GM19468 (cell line): ENCODE results near the gene E2F4.

Source experiments
- ATAC-seq: cut with Tn5 transposase; IDR thresholded peaks from one replicate; pipeline ENCODE4 v1.9.1; 2021; ENCODE audit warnings: mild to moderate bottlenecking, moderate library complexity, moderate number of reproducible peaks; ENCODE audit not compliant: unreplicated experiment; ENCODE audit errors: extremely low read depth

The E2F4 gene, protein sequence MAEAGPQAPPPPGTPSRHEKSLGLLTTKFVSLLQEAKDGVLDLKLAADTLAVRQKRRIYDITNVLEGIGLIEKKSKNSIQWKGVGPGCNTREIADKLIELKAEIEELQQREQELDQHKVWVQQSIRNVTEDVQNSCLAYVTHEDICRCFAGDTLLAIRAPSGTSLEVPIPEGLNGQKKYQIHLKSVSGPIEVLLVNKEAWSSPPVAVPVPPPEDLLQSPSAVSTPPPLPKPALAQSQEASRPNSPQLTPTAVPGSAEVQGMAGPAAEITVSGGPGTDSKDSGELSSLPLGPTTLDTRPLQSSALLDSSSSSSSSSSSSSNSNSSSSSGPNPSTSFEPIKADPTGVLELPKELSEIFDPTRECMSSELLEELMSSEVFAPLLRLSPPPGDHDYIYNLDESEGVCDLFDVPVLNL

DNA sequence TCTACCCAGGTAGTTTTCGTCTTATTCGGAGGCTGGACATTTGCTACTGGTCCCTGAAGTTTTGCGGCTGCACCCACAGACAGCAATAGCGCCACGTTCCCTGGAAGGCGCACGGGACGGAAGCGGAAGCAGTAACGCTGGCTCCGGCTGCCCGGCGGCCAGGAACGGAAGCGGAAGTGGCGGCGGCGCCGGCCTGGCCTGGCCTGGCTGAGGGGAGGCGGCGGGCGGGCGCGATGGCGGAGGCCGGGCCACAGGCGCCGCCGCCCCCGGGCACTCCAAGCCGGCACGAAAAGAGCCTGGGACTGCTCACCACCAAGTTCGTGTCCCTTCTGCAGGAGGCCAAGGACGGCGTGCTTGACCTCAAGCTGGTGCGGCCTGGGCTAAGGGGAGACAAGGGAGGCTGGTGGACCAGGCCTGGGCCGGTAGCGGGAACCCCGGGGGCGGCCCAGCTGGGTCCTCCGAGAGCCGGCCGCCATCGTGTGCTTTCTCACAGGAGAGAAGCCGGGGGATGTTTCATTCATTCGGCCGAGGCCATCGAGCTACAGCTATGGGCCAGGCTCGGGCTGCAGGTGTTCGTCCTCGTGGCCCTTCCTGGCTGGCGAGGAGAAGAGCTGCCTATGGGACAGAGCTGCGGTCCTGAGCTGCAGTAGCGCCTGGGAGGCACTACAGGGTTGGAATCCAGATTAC, at the start of gene E2F4:
TSS of gene E2F4 (plus strand) at position 161 of the 687 bp plus-strand sequence. CDS start at position 234, 73 bp downstream.
- ATAC-seq: peak; percentile 75

DNA sequence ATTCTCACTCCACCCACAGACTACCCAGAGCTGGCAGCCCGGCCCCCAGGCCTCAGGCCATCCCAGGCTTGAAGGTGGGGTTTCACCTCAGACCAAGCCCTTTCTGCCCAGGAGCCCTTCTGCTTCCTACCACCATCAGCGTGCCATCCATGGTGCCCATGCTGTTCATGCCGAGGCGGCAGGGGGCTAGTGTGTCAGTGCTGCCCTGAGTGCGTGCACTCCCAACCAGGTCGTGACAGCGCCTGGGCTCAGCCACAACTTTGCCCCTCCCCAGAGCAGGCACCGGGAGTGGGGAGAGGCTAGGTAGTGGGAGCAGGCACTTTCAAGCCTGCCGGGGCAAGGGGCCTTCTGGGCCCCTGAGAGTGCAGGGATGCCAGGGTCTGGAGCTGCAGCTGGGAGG, 49.6 kb upstream of the E2F4 start:
- no peak for ATAC-seq

- no peak for ATAC-seq
Measured at GRCh38 chr16:67144943-67145342, 47.0 kb upstream of the E2F4 start.

- ATAC-seq: no peak
Measured at GRCh38 chr16:67145746-67146145, 46.2 kb upstream of the E2F4 start.

- ATAC-seq: no peak
Measured at GRCh38 chr16:67146523-67147357, 45.2 kb upstream of the E2F4 start.

GRCh38 chr16:67147437-67148140, 44.4 kb upstream of the E2F4 start:
- no peak for ATAC-seq

DNA sequence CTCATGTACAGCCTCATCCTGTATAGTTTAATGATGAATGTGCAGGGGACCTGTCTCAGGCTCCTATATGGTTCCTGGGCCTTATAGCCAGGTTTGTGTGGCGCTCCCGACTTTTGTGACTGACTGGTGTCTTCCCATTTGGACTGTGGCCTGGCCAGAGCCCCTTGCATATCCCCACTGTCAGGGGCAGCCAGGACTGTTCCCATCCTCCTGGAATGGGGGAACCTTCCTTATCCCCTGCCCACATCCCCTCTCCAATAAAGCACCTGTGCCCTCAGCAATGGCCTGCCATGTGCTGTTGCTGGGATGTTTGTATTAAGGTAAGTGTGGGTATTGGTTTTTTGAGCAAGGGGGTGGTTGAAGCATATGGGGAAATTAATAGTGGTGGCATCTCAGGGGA, 43.7 kb upstream of the E2F4 start:
- ATAC-seq: no peak

DNA sequence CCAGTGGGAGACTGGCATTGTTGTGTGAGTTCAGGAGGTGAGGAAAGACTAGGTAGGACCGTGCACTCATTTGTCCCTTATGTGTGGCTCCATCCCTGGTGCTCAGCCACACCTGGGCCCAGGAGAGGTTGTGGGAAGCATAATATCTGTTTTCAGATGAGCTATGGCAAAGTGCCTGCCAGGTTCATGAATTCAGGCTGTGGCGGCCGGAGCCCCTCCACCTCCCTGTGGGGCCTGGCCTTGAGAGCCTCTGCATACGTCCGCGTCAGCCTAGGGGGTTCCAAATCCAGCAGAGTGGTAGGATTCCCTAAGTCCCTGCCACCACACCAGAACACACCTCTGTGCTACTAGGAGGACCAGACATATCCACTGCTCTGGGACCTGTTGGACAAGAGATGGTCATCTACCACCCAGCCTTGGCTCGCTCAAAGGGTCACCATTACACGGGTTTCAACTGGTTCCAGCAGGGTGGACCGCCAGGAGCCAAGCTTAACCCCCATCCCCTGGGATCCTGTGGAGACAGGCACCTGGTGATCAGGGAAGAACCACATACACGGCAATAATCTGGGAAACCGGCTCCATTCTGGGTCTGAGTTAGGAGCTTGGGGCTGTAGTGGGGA, 43.2 kb upstream of the E2F4 start:
- ATAC-seq: no peak

- ATAC-seq: no peak
Measured at GRCh38 chr16:67149276-67150046, 42.5 kb upstream of the E2F4 start.

DNA sequence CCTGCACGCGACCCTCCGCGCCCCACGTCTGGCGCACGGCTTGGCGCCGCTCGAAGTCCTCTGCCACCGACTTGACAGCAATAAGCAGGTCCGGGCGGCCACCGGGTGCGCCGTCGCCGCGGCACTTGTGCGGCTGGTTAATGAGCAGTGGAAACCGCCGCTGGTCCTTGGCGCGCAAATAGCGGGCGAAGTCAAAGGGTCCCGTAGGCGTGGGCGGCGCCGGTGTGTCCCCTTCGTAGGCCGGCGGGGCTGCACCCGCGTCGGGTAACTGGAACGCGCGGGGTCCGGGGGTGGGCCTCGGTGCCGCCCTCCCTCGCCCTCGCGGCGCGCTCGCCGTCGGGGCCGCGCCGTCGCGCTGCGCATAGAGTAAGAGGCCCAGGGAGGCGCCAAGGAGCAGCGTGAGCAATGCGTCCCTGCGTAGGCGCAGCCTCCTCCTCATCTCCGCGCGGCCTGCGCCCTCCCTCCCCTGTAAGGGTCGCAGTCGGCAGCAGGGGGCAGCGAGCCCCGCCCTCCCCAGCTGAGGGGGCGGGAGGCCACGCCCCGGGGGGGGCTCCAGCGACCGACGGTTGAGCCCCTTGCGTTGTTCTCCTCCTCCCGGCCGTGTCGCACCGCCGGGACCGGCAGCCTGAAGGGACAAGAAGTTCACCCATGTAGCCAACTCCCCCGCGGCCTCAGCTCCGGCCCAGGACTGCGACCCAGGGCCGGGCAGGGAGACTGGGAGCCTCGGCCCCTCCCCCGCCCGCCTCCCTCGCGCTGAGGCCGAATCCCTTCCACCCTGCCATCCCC, 41.7 kb upstream of the E2F4 start:
- ATAC-seq: no peak

DNA sequence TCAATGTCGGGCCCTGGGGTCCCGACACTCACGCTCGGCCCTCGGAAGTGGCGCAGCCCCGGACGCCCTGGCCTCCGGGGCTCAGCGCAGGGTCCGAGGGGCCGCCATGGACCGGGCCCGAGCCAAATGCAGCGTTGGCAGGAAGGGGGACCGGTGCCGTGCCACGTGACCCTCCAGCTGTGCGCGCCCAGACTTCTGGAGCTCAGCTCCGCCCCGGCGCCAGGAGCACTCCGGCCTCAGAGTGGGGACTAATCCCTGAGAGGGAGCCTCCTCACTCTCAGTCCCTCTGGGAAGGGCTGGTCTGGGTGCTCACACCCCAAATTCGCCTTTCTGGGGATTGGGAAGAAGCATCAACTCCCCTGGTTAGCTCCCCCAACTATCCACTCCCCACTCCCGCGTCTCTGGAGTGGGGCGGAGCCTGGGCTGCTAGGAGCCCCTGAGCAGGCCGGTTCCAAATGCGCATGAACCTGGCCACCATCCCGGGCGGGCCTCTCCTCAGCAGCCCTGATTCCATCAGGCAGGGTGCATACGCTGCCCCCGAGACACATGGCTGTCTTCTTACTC, 41.0 kb upstream of the E2F4 start, which contains the start of gene B3GNT9:
TSS of gene B3GNT9 (minus strand) at position 166 of the 564 bp plus-strand sequence. CDS start 513 bp downstream, outside the sequence.
- ATAC-seq: no peak

DNA sequence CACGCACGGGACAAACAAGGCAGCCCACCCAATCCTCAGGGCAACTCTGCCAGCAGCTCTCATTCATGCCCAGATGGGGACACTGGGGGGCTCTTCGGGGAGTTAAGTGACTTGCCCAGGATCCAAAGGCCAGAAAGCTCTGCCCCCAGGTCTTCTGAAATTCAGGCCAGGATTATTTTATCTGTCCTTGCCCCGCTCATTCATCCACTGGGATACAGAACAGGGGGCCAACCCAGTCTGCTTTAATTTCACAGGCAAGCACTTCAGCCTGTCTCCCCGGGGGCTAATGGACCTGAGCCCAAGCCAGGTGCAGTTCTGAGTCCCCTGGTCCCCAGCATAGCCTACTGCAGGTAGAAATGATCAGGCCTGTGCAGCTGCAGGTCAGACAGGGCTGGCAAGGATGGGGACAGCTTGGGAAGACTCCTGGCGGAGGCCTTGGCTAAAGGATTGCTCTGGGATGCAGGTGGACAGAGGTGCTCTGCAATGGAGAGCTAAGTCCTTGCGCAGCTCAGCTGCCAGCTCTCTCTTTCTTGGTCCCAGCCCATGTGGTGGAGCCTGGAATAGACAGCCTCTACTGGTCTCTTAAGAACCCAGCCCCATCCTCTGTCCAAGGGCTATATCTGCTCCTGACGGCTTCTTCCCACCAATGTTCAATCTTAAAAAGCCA, 40.4 kb upstream of the E2F4 start:
- no peak for ATAC-seq

DNA sequence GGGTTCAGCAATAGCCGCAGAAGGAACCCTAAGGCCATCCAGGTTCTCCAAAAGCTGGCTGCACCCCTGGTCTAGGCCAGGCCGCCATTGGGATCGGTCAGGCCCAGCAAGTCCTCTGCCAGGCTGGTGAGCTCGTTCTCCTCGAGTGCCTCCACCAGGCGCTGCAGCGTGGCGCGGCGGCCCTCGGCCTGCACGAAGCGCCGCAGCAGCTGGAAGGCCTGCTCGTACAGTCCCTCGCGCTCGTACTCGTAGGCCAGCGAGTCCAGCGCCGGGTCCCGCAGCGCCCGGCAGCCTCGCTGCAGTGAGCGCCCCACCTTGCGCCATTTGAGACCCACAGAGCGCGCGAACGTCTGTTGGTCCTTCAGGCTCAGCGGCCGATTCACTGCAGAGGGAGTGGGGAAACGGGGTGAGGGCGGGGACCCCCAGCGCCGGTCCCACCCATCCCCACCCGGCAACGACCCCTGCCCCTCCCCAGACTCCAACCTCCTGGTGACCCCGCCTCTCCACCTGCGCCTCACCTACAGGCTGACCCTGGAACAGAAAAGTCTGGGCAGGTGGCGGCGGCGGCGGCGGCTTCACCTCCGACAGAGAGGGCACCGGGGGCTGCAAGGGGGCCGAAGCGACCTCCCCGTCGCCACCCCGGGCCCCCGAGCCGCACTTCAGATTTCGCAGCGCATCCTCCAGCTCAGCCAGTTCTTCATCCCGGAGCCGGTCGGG, 37.2 kb upstream of the E2F4 start:
- ATAC-seq: no peak

GRCh38 chr16:67155295-67156142, 36.4 kb upstream of the E2F4 start:
- ATAC-seq: no peak

DNA sequence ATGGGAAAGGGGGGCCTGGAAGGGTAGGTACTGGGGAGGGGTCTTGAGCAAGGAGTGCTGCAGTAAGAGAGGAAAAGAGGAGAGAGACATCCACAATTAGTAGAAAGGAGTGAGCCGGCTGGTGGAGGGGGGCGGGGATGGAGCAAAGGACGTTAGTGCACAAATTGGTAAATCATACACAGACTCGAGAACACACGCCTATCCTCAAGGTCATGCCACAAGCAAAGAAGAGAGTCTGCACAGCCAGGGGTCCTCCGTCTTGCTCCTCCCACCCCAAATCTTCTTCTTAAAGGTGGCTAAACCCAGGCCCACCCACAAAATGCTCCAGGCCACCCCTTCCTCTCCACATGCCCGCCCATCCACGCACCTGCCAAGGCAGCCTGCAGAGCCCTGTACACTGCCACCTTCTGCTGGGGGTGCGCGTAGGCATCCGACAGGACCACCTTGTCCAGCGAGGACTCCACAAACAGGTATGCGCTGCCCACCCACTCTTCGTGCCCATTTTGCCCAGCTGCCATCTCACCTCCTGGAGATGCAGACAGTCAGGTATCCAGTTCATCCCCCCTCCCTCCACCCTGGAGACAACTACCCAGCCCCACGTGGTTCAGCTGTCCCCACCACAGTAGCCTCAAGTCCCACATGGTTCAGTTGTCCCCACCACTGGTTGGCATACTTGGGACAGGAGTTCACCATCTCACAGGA, 35.7 kb upstream of the E2F4 start:
- ATAC-seq: no peak
